D721Med (cell line): ENCODE data around the gene TMEM53.

Experiments used
- DNase-seq: peaks from one replicate; pipeline ENCODE4 v3.0.0; 2011; ENCODE audit warnings: low spot score; ENCODE audit not compliant: insufficient read length
- FAIRE-seq: peaks from 2 replicates; lab custom pipeline; 2011; peaks lifted over from hg19 to GRCh38; lab: Jason Lieb, UNC
- TF ChIP-seq, protein P1 (sequence below): IDR thresholded peaks from 2 replicates; pipeline ENCODE4 v1.5.1; 2012; ENCODE audit warnings: mild to moderate bottlenecking, control low read depth; ENCODE audit not compliant: insufficient read depth; ENCODE audit errors: missing control alignments

TMEM53 gene

DNA sequence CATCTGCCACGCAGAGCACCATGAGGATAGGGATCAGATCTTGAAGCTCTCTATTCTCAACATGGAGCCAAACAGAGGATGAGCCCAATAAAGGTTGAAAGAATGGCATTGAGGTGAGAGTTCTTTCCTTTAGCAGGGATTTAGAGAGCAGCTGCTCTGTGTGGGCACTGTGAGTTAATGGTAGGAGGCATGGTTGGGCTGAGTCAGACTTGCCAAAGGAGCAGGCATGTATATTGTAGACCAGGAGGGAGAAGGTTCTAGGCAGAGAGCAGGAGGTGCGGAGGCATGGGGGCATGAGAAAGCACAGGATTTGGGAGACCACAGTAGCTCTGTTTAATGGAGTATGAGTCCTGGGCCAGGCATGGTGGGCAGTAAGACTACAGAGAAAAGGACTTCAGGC, 32.0 kb downstream of the TMEM53 start:
- DNase-seq (no peak), FAIRE-seq (no peak)
- TF ChIP-seq, protein P1, sequence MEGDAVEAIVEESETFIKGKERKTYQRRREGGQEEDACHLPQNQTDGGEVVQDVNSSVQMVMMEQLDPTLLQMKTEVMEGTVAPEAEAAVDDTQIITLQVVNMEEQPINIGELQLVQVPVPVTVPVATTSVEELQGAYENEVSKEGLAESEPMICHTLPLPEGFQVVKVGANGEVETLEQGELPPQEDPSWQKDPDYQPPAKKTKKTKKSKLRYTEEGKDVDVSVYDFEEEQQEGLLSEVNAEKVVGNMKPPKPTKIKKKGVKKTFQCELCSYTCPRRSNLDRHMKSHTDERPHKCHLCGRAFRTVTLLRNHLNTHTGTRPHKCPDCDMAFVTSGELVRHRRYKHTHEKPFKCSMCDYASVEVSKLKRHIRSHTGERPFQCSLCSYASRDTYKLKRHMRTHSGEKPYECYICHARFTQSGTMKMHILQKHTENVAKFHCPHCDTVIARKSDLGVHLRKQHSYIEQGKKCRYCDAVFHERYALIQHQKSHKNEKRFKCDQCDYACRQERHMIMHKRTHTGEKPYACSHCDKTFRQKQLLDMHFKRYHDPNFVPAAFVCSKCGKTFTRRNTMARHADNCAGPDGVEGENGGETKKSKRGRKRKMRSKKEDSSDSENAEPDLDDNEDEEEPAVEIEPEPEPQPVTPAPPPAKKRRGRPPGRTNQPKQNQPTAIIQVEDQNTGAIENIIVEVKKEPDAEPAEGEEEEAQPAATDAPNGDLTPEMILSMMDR, result no peak

DNA sequence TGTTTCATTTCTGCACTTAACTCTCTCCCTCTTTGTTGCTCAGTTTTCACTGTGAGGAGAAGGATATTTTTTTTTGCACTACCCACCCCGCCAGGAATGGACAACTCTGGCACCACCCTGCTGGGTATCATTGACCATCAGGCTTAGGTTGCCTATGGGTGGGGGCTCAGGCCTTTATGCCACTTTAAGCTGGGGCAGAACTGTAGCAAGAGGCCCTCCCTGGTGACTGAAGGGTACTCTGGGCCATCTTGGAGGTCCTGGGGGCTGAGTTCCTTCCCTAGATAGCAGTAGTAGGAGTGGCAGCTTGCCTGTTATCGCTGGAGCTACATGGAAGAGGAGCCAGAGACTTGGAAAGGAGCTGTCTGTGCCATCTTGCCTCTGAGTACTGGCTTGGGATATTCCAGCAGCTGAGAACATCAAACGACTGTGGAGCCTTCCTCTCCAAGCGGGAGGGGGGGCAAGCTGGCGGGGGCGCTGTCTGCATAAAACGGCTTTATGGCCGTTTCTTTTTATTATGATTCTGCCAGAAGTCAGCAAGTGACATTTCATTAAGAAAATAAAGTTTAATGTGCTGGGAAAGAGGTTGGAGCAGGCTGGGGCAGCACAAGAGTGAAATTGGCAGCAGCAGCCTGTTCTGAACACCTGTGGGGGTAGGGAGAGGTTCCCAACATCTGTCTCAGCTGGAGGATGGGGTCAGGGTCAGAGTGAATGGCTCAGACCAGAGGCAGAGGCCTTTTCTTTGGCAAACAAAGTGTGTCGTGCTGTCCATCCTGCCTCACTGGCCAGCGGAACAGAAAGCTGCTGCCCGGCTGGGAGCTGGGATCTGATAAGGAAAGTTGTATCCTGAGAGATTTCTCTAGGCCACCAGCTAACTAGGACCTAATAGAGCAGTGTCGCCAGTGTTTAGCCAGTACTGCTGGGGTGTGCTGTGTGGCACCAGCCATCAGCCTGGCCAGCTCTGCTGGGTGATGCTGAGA, 32.9 kb downstream of the TMEM53 start:
- DNase-seq, result no peak
- TF ChIP-seq, protein P1, result no peak
- FAIRE-seq, result no peak

DNA sequence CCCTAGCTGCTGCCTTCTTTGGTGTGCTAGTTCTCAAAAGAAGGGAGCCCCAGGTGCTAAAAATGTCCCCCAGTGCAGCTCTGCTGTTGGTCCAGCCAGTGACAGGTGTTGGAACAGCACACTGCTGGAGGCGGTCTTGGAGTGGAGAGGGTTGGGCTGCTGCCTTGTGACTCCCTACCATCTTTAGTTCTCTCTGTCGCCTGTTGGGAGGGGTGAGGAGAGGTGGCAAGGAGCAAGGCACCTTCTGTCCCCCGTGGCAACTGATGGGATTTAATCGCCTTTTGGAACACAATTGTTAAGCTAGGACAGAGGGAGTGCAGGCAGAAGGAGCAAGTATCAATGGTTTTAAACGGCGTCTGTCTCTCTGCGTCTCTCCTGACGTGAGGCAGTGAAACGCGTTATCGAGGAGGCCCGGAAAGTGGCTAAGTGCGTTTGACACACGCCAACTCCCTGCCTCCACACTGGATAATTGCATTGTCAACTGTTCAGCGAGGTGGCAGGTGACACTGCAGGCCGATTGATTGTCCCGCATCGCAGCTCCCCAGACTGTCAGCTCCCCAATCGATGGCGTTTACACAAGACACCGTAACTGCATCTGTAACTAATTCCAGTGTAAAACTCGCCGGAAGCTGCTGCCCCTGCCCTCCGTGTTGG, 34.0 kb downstream of the TMEM53 start:
- FAIRE-seq (no peak), DNase-seq (no peak)
- TF ChIP-seq, protein P1, result no peak

DNA sequence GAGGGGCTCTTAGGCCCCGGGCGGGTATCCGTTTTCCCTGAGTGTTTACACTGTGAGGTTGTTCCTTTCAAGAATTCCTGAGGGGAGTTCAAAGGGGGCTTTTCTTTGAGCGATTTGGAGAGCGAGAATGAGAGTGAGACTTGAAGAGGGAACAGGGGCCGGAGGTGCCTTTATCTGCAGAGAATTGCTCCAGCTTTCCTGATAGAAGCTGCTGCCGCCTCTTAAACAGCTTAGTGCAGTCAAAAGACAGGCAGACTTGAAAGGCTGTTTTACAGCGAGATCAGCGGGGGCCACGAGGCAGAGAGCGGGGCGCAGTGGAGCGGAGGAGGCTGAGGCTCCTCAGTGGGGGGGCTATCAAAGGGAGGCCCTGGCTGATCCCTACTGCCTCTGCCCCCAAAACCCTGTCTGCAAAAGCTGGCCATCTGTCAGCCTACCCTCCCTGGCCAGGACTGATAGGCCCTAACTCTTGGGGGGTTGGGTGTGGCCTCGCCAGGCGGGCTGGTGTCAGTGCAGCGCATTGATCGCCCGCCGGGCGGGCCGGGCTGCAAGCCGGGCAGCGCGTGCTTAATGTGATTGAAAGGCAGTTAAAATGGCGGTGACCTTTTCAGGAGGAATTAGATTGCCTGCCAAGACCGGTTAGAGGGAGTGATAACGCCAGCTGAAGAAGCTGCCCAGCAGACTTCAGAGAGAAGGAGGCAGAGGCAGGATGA, 36.4 kb downstream of the TMEM53 start:
- FAIRE-seq, result no peak
- DNase-seq, result no peak
- TF ChIP-seq, protein P1, result no peak

DNA sequence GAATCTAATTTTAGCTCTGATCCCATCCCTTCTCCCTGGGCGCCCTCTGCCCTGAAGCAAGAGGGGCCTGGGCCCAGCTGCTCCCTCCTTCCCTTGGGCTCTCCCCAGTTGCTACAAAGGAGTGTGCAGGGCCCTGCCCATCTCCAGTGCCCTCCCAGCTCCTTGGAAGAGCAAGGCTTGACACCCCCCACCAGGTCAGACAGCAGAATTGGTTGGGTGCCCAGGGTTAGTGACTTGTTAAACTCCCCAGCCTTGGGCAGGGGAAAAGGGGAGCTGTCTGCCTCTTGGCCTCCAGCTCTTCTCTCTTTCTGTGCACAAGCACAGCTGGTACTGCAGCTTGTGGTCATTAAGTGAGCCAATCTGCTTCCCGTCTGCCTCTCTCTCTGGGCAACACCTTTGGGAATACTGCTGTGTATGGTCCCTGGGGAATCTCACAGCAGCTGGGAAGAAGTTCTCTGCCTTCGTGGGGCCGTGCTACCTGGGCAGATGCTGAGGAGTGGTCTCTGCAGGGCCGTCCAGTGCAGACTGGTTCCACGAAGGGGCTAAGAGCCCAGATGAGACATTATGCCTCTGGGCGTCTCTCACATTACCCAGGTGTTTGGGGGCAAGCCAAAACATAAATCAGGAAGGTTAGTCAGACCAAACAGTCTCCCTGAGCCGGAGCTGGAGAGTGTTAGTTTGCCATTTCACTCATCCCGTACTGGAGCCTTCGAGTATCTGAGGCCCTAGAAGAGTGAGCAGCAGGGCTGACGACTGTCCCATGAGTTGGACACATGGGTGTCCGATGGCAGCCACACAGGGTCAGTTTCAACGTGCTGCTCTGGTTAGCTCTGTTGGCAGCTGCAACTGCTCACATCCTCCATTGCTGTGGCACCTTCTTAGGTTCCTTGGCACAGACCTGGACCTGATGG, 37.3 kb downstream of the TMEM53 start:
- FAIRE-seq (no peak), DNase-seq (peak; percentile 81)
- TF ChIP-seq, protein P1, result no peak

DNA sequence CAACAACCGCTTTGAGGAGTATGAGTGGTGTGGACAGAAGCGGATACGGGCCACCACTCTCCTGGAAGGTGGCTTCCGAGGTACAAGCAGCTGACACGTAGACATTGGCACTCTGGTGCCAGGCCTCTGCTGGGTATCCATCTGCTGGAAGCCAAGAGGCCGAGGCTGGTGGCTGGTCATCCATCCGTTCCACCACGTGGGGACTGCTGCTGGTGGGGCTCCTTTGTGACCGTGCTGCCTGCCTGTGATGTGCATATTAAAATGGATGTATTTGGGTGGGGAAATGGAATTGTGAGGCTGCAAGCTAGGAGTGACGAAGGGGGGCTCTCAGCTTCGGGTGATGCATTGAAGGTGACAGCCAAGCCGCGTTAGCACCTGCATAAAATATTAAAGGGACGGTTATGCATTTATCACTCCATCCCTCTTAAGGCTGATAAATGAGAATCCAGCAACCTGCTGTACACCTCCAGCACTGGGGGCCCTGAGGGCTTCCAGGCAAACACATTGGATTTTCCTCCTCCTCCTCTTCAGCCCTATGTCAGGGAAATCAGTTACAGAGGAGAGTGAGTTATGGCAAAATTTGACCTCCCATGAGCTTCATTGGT, 38.1 kb downstream of the TMEM53 start:
- TF ChIP-seq, protein P1, result no peak
- no peak for FAIRE-seq
- DNase-seq, result no peak
